Mucosa of gallbladder (tissue), 1 donor: ENCODE data around the gene HDAC11. TPM values are rescaled to one million over a fixed set of nuclear protein-coding genes. Genes with fewer than 3 reads are reported as not detected.

Source experiments
- total RNA-seq: library from RNA; stranded (reverse); gene quantifications from one replicate; pipeline ENCODE4 v1.2.1, GENCODE V29; 2021
- donor health status: DM: no; HTN: no; CAD: no.

The HDAC11 gene
- total RNA-seq, 1 donor from 2014 or later, result 43.7 TPM

Other genes with a start within 250 kb of the HDAC11 start
- 12.1 TPM for gene NUP210, start 60.0 kb upstream of the HDAC11 start, total RNA-seq
- 44.3 TPM for gene FBLN2, start 68.8 kb downstream of the HDAC11 start, total RNA-seq